ENCODE measurements around the gene BAD. TPM values are rescaled to one million over a fixed set of nuclear protein-coding genes. Genes with fewer than 3 reads are reported as not detected.
"Not testable (repeated sequence)": the region's sequence is repeated elsewhere in the genome, so short reads cannot be mapped to it uniquely, and the experiment has no call there.

Gene BAD
- total and polyA plus RNA-seq, 5 donors: 87.5 to 164 (median 121) TPM

GRCh38 chr11:64321533-64321932, 37.1 kb upstream of the BAD start:
- intact Hi-C loops (cut with DNase I): no loop called here
- H3K27ac ChIP-seq (ENCODE audit: low read length): no peak overlapping the region
- no peak for ATAC-seq
- no peaks in the 10 kb centered on the region for H3K4me1 ChIP-seq (ENCODE audit: control insufficient read depth, insufficient read depth, low read length)
- 91% methylated on average over 5 of the region's 5 CpGs for WGBS
- H3K4me3 ChIP-seq (ENCODE audit: low read length): no peak overlapping the region
- no peaks in the 10 kb centered on the region for H3K27me3 ChIP-seq (ENCODE audit: control insufficient read depth, insufficient read depth)
- no peaks in the 10 kb centered on the region for H3K9me3 ChIP-seq (ENCODE audit: control insufficient read depth, low read length)
- DNase-seq: peak in 2 of 3 donors; percentile 14 to 18

GRCh38 chr11:64321026-64321425, 36.6 kb upstream of the BAD start:
- intact Hi-C loops (cut with DNase I): no loop called here
- ATAC-seq (no peak), DNase-seq (peak in 1 of 3 donors; percentile 13)
- WGBS: 82% methylated on average over 5 of the region's 5 CpGs
- H3K4me3 ChIP-seq (ENCODE audit: low read length): no peak overlapping the region
- no peaks in the 10 kb centered on the region for H3K27me3 ChIP-seq (ENCODE audit: control insufficient read depth, insufficient read depth)
- no peak overlapping the region for H3K27ac ChIP-seq (ENCODE audit: low read length)
- H3K9me3 ChIP-seq (ENCODE audit: control insufficient read depth, low read length): no peaks in the 10 kb centered on the region
- H3K4me1 ChIP-seq (ENCODE audit: control insufficient read depth, insufficient read depth, low read length): no peaks in the 10 kb centered on the region

- no peaks in the 10 kb centered on the region for H3K9me3 ChIP-seq (ENCODE audit: control insufficient read depth, low read length)
- H3K4me1 ChIP-seq (ENCODE audit: control insufficient read depth, insufficient read depth, low read length): no peaks in the 10 kb centered on the region
- intact Hi-C loops (cut with DNase I): no loop called here
- WGBS: 95% methylated on average over 7 of the region's 7 CpGs
- H3K4me3 ChIP-seq (ENCODE audit: low read length): no peak overlapping the region
- DNase-seq (peak in 2 of 3 donors; percentile 28 to 31), ATAC-seq (no peak)
- no peaks in the 10 kb centered on the region for H3K27me3 ChIP-seq (ENCODE audit: control insufficient read depth, insufficient read depth)
- no peak overlapping the region for H3K27ac ChIP-seq (ENCODE audit: low read length)
Measured at GRCh38 chr11:64320556-64320955, 36.1 kb upstream of the BAD start.

GRCh38 chr11:64318766-64319761, 34.6 kb upstream of the BAD start:
- Histone ChIP-seq H3K9me3 (ENCODE audit: control insufficient read depth, low read length) (no peaks in the 10 kb centered on the region), H3K4me1 (ENCODE audit: control insufficient read depth, insufficient read depth, low read length) (no peaks in the 10 kb centered on the region), H3K27ac (ENCODE audit: low read length) (peak overlapping the region; percentile 28), H3K27me3 (ENCODE audit: control insufficient read depth, insufficient read depth) (no peaks in the 10 kb centered on the region), H3K4me3 (ENCODE audit: low read length) (peak overlapping the region; percentile 82)
- intact Hi-C loops (cut with DNase I): no loop called here
- WGBS: 24% methylated on average over 19 of the region's 19 CpGs
- no peak for ATAC-seq
- peak in 1 of 3 donors; percentile 68 for DNase-seq

- Histone ChIP-seq H3K9me3 (ENCODE audit: control insufficient read depth, low read length) (no peaks in the 10 kb centered on the region), H3K4me3 (ENCODE audit: low read length) (peak within 1 kb of the TSS; percentile 82), H3K4me1 (ENCODE audit: control insufficient read depth, insufficient read depth, low read length) (no peaks in the 10 kb centered on the region), H3K27me3 (ENCODE audit: control insufficient read depth, insufficient read depth) (no peaks in the 10 kb centered on the region), H3K27ac (ENCODE audit: low read length) (peak within 1 kb of the TSS; percentile 98)
- ATAC-seq (peak; percentile 92), DNase-seq (peak; percentile 98 to 99 (median 99))
- WGBS: under 1% methylated on average over 61 of the region's 61 CpGs
- intact Hi-C loops (cut with DNase I): no loop called here
Measured at GRCh38 chr11:64317961-64318765, 33.7 kb upstream of the BAD start, which contains the start of gene PRDX5. Gene PRDX5, plus strand, starts transcription at chr11:64318121. Its CDS starts 95 bp downstream, at chr11:64318216.

- Histone ChIP-seq H3K4me1 (ENCODE audit: control insufficient read depth, insufficient read depth, low read length) (no peaks in the 10 kb centered on the region), H3K27ac (ENCODE audit: low read length) (peak within 1 kb of the TSS; percentile 98), H3K27me3 (ENCODE audit: control insufficient read depth, insufficient read depth) (no peaks in the 10 kb centered on the region), H3K9me3 (ENCODE audit: control insufficient read depth, low read length) (no peaks in the 10 kb centered on the region), H3K4me3 (ENCODE audit: low read length) (peak within 1 kb of the TSS; percentile 82)
- peak; percentile 96 to 97 (median 96) for DNase-seq
- under 1% methylated on average over 43 of the region's 43 CpGs for WGBS
- intact Hi-C loops (cut with DNase I): no loop called here
- ATAC-seq: peak; percentile 85 to 86
Measured at GRCh38 chr11:64317325-64317960, 33.0 kb upstream of the BAD start, which contains the start of gene TRMT112. Gene TRMT112, minus strand, starts transcription at chr11:64317559. Its CDS starts 33 bp downstream, at chr11:64317526.

GRCh38 chr11:64316672-64317324, 32.3 kb upstream of the BAD start:
- H3K27ac ChIP-seq (ENCODE audit: low read length): peak overlapping the region; percentile 98
- no peaks in the 10 kb centered on the region for H3K4me1 ChIP-seq (ENCODE audit: control insufficient read depth, insufficient read depth, low read length)
- no peaks in the 10 kb centered on the region for H3K9me3 ChIP-seq (ENCODE audit: control insufficient read depth, low read length)
- no peaks in the 10 kb centered on the region for H3K27me3 ChIP-seq (ENCODE audit: control insufficient read depth, insufficient read depth)
- intact Hi-C loops (cut with DNase I): no loop called here
- no peak for ATAC-seq
- 8% methylated on average over 32 of the region's 32 CpGs for WGBS
- DNase-seq: no peak
- H3K4me3 ChIP-seq (ENCODE audit: low read length): peak overlapping the region; percentile 82

- intact Hi-C loops (cut with DNase I); H3K9me3 ChIP-seq (ENCODE audit: control insufficient read depth, low read length): not testable (repeated sequence)
Measured at GRCh38 chr11:64315667-64316526, 31.4 kb upstream of the BAD start.

GRCh38 chr11:64314805-64315561, 30.5 kb upstream of the BAD start:
- no peak overlapping the region for H3K4me3 ChIP-seq (ENCODE audit: low read length)
- ATAC-seq: no peak
- peak in 2 of 3 donors; percentile 60 to 68 for DNase-seq
- H3K4me1 ChIP-seq (ENCODE audit: control insufficient read depth, insufficient read depth, low read length): no peaks in the 10 kb centered on the region
- intact Hi-C loops (cut with DNase I): no loop called here
- no peak overlapping the region for H3K27ac ChIP-seq (ENCODE audit: low read length)
- no peaks in the 10 kb centered on the region for H3K27me3 ChIP-seq (ENCODE audit: control insufficient read depth, insufficient read depth)
- 88% methylated on average over 24 of the region's 24 CpGs for WGBS
- H3K9me3 ChIP-seq (ENCODE audit: control insufficient read depth, low read length): no peaks in the 10 kb centered on the region

More at GRCh38 chr11:64315667-64316526, 31.4 kb upstream of the BAD start:
- not testable (repeated sequence) for H3K4me1 ChIP-seq (ENCODE audit: control insufficient read depth, insufficient read depth, low read length); ATAC-seq; DNase-seq; H3K27ac ChIP-seq (ENCODE audit: low read length); H3K27me3 ChIP-seq (ENCODE audit: control insufficient read depth, insufficient read depth); H3K4me3 ChIP-seq (ENCODE audit: low read length)
- WGBS: 71% methylated on average over 25 of the region's 25 CpGs

Measured in right cardiac atrium (tissue), 5 donors.